DND-41 (cell line): ENCODE results near the gene TIPARP.
A peak's percentile ranks its signal among the peaks of the same experiment; 100 is the strongest.

Experiments used
- ATAC-seq: fragments of 200-7000 bp; cut with Tn5 transposase; 3 replicates; pipeline ENCODE4 v1.9.1; 2021; ENCODE audit warnings: low read depth; ENCODE audit not compliant: insufficient read depth
- DNase-seq: peaks from one replicate; pipeline ENCODE4 v3.0.0-alpha.2; 2020
- H2AFZ ChIP-seq: 2 replicates; pipeline ENCODE4 v1.6.0; 2012; ENCODE audit warnings: low read depth, low read length
- H3K27ac ChIP-seq: 2 replicates; pipeline ENCODE4 v1.5.1; 2012; ENCODE audit warnings: low read length, inconsistent platforms
- H3K27me3 ChIP-seq: fragments of 200-600 bp; sonication (generic); 2 replicates; pipeline ENCODE4 v1.6.0; 2012; ENCODE audit warnings: low read length, mild to moderate bottlenecking, inconsistent platforms; ENCODE audit not compliant: insufficient read depth, poor library complexity
- H3K36me3 ChIP-seq: 2 replicates; pipeline ENCODE4 v1.5.1; 2012; ENCODE audit warnings: low read length, inconsistent platforms; ENCODE audit not compliant: insufficient read depth
- H3K4me1 ChIP-seq: 2 replicates; pipeline ENCODE4 v1.5.1; 2012; ENCODE audit warnings: mild to moderate bottlenecking, low read length; ENCODE audit not compliant: insufficient read depth
- H3K4me2 ChIP-seq: 2 replicates; pipeline ENCODE4 v1.6.0; 2012; ENCODE audit warnings: mild to moderate bottlenecking, moderate library complexity, low read length, inconsistent platforms; ENCODE audit not compliant: insufficient read depth
- H3K4me3 ChIP-seq, 2 experiments: fragments of 200-600 bp in 1 of 2; shearing (Covaris generic) in 1 of 2; 2 replicates each; pipeline ENCODE4 v1.5.1; 2012 to 2016; ENCODE audit warnings: inconsistent platforms in 2 of 2, low read length in 2 of 2, mild to moderate bottlenecking in 2 of 2, low read depth in 1 of 2, moderate library complexity in 1 of 2
- H3K79me2 ChIP-seq: 2 replicates; pipeline ENCODE4 v1.6.0; 2012; ENCODE audit warnings: low read length, inconsistent platforms; ENCODE audit not compliant: insufficient read depth
- H3K9ac ChIP-seq: 2 replicates; pipeline ENCODE4 v1.6.0; 2012; ENCODE audit warnings: low read depth, mild to moderate bottlenecking, inconsistent platforms, low read length, moderate library complexity
- H3K9me3 ChIP-seq: 2 replicates; pipeline ENCODE4 v1.5.1; 2012; ENCODE audit warnings: low read length, moderate library complexity, mild to moderate bottlenecking, inconsistent platforms; ENCODE audit not compliant: insufficient read depth, severe bottlenecking
- H4K20me1 ChIP-seq: 2 replicates; pipeline ENCODE4 v1.6.0; 2012; ENCODE audit warnings: low read length; ENCODE audit not compliant: insufficient read depth
- CTCF ChIP-seq: IDR thresholded peaks from 2 replicates; pipeline ENCODE4 v1.5.1; 2012; ENCODE audit warnings: borderline replicate concordance, low read length, moderate library complexity, mild to moderate bottlenecking; ENCODE audit not compliant: poor library complexity, severe bottlenecking; ENCODE audit errors: extremely low read depth
- EZH2 ChIP-seq: IDR thresholded peaks from 3 replicates; pipeline ENCODE4 v1.6.1; 2012; ENCODE audit warnings: borderline replicate concordance, low read depth, mild to moderate bottlenecking, moderate library complexity, low read length, inconsistent platforms; ENCODE audit not compliant: severe bottlenecking

The TIPARP gene

GRCh38 chr3:156674911-156675829, 780 bp downstream of the TIPARP start:
- ATAC-seq (peak; percentile 59), DNase-seq (peak; percentile 60)
- Histone ChIP-seq H3K9me3 (no peaks in the 10 kb centered on the region), H3K4me2 (peak overlapping the region; percentile 87), H3K79me2 (peaks cover 53% of the 10 kb centered on the region), H3K27me3 (no peaks in the 10 kb centered on the region), H3K4me1 (peaks cover 39% of the 10 kb centered on the region), H3K9ac (peak overlapping the region; percentile 84), H3K4me3 (peak overlapping the region; percentile 74 to 90), H3K27ac (peak overlapping the region; percentile 79), H3K36me3 (peaks cover 27% of the 10 kb centered on the region), H2AFZ (peak overlapping the region; percentile 83), H4K20me1 (peaks cover 20% of the 10 kb centered on the region)
- no peak for TF ChIP-seq EZH2
- peak; percentile 62 for TF ChIP-seq CTCF

- peaks cover 37% of the 10 kb centered on the region for H3K36me3 ChIP-seq
- peak overlapping the region; percentile 83 for H2AFZ ChIP-seq
- DNase-seq = peak; percentile 13
- peak overlapping the region; percentile 84 for H3K9ac ChIP-seq
- H3K9me3 ChIP-seq = no peaks in the 10 kb centered on the region
- no peak for TF ChIP-seq EZH2
- ATAC-seq = no peak
- H3K27ac ChIP-seq = peak overlapping the region; percentile 79
- peaks cover 42% of the 10 kb centered on the region for H3K4me1 ChIP-seq
- H3K79me2 ChIP-seq = peaks cover 61% of the 10 kb centered on the region
- H3K4me3 ChIP-seq = peak overlapping the region; percentile 74 to 90
- no peaks in the 10 kb centered on the region for H3K27me3 ChIP-seq
- H4K20me1 ChIP-seq = peaks cover 28% of the 10 kb centered on the region
- H3K4me2 ChIP-seq = peak overlapping the region; percentile 87
Measured at GRCh38 chr3:156675830-156676767, 1.7 kb downstream of the TIPARP start.

DNA sequence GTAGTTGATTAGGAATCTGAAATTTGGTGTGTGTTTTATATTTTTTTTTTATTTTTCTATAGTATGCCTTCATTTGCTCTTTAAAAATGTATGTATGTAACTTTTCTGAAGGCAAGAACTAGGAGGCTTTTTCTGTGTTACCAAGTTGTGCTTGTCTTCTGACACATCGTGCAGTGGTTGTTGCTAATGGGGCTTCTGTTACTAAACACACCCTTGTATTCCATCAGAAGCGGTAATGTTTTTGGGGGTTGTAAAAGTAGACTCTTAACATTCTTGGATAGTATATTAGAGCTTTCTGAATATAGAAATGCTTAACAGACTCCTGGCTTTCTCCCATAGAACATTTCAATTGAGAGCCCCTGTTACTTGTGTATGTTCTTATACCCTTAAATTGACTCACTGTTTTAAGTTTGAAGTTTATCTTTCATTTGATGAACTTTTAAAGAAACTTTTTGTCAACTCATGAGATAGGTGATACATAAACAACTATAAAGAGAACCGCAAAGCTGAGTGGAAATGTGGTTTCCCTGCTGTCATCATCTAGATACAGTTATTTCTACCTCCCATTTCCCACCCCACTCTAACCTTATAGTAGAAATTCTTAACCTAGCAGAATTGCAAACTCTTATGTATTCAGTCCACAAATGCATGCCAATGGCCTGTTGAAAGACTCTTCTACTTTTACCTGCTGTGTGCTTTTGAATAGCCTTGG, 2.5 kb downstream of the TIPARP start:
- peaks cover 39% of the 10 kb centered on the region for H3K36me3 ChIP-seq
- no peak overlapping the region for H3K9ac ChIP-seq
- no peak for TF ChIP-seq CTCF
- no peak for TF ChIP-seq EZH2
- H3K4me3 ChIP-seq = no peak overlapping the region
- no peaks in the 10 kb centered on the region for H3K9me3 ChIP-seq
- peaks cover 30% of the 10 kb centered on the region for H4K20me1 ChIP-seq
- ATAC-seq = no peak
- H3K27ac ChIP-seq = no peak overlapping the region
- peaks cover 68% of the 10 kb centered on the region for H3K79me2 ChIP-seq
- no peak for DNase-seq
- H2AFZ ChIP-seq = no peak overlapping the region
- peaks cover 43% of the 10 kb centered on the region for H3K4me1 ChIP-seq
- no peaks in the 10 kb centered on the region for H3K27me3 ChIP-seq
- peak overlapping the region; percentile 87 for H3K4me2 ChIP-seq
